ENCODE measurements around the gene TPST2. TPM values are rescaled to one million over a fixed set of nuclear protein-coding genes. Genes with fewer than 3 reads are reported as not detected.

TPST2 gene
- total and polyA plus RNA-seq, 10 of the 15 experiments (the other 5 are each of a cell fraction or from before 2014, with no cell fraction given): 6.3 to 33.7 (median 28.4) TPM

DNA sequence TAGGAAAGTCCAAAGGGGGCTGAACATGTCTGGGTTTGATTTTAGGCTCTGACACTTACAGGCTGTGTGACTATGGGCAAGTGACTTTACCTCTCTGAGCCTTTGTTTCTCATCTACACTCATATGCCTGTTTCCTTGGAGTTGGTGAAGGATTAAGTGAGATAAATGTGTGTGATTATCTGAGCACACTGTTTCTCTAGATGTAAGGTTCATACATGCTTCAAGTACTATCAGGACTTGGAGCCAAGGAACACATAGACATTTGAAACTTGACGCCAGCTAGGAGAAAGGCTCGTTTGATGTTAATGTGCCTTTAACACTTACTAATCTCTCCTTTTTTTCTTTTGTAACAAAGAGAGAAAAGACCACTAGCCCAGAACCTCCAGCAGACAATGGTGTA, 18.2 kb upstream of the TPST2 start (continued):
- no peak for TF ChIP-seq ZNF384 (IDR thresholded peaks at IDR 0.05; ENCODE audit: borderline replicate concordance, low read depth, low read length)
- TF ChIP-seq HDGF (IDR thresholded peaks at IDR 0.05): no peak

DNA sequence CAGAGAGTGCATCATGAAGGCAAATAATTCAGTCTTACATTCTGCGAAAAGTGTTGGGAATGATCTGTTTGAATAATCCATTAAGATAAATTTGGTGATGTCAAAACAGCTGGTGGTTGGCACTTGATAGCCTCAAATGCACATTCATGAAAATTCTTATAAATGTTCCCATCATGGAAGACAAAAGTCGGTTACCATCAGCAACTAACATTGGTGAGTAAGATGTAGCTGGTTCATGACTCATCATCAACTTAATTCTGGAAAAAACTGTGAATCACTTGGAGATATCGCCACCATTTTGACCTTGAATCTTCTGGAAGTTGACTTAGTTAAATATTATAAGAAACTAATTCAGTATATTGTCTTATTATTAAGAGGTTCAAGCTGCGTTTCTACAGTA, 16.7 kb upstream of the TPST2 start:
- ChIA-PET RAD21 (ENCODE audit: unreplicated experiment) (interaction anchor here (0.6 to 1.1 kb wide), 2 partner anchors 16 to 117 kb away, joined by 3 to 4 read pairs; no protein-coding TSS in a partner anchor), SMC1A (ENCODE audit: uncharacterized antibody, unreplicated experiment) (interaction anchor here (1.5 kb wide), 2 partner anchors 10 to 13 kb away, joined by 5 to 6 read pairs; no protein-coding TSS in a partner anchor), CTCF (interaction anchor here (1.3 to 1.7 kb wide), 3 partner anchors 9 to 17 kb away, joined by 3 to 8 read pairs (median 6); no protein-coding TSS in a partner anchor), POLR2A (interaction anchor here (0.5 to 5.7 kb wide), 4 partner anchors 11 to 57 kb away, joined by 3 to 62 read pairs (median 4); partner anchors contain the start of genes CRYBB1 and TPST2)
- Histone ChIP-seq H3K27ac (ENCODE audit: control insufficient read depth, insufficient read depth) (no peak overlapping the region), H2AFZ (ENCODE audit: control insufficient read depth, low read depth, low read length) (no peak overlapping the region), H3K27me3 (replicated peaks in 1 of 2; ENCODE audit: control insufficient read depth in 2 of 2, insufficient read depth in 2 of 2, low read length in 1 of 2) (no peaks in the 10 kb centered on the region), H3K4me2 (ENCODE audit: control insufficient read depth, insufficient read depth) (no peak overlapping the region), H3K4me1 (ENCODE audit: control insufficient read depth, insufficient read depth, low read length) (peaks cover 20% of the 10 kb centered on the region), H3K79me2 (ENCODE audit: control insufficient read depth, insufficient read depth, low read length) (no peaks in the 10 kb centered on the region), H3K4me3 (no peak overlapping the region), H3K36me3 (ENCODE audit: control insufficient read depth in 2 of 2, insufficient read depth in 2 of 2, low read length in 1 of 2) (no peaks in the 10 kb centered on the region), H4K20me1 (ENCODE audit: control insufficient read depth, insufficient read depth) (no peaks in the 10 kb centered on the region), H3K9me3 (replicated peaks; ENCODE audit: control insufficient read depth, insufficient read depth, low read length) (no peaks in the 10 kb centered on the region), H3K9ac (ENCODE audit: control insufficient read depth, insufficient read depth, low read length) (no peak overlapping the region)
- DNase-seq (ENCODE audit: low read depth, low spot score): no peak
- no peak for TF ChIP-seq RUNX3 (IDR thresholded peaks at IDR 0.05; ENCODE audit: low read length)
- no peak for TF ChIP-seq NFXL1 (IDR thresholded peaks at IDR 0.05; ENCODE audit: borderline replicate concordance)
- no TSS peak for BruUV-seq (replicated peaks)
- intact Hi-C loops (cut with micrococcal nuclease; ENCODE audit: unreplicated experiment) (no loop called here), in situ Hi-C loops (cut with MboI) (no loop called here)
- 92% methylated on average over 4 of the region's 4 CpGs for WGBS (ENCODE audit: insufficient coverage, insufficient replicate concordance, low lambda C conversion rate, missing lambda C conversion rate)
- FAIRE-seq: no peak
- no peak for ATAC-seq

DNA sequence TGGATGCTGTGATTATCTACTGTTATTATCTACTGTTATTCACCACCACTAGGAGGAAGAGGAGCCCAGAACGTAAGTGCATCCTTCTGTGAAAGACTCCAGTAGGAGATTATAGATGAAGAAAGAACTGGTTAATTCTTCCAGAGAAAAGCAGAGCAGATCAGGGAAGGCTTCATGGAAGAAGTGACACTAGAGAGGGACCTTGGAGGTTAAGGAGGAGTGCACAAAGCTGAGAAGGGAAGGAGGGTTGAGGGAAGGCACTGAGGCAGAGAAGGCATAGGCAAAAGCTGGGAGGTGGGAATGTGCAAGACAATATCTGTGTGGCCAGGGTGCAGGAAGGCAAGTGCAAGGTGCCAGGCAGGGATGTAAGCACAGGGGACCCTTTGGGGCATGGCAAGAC, 14.4 kb upstream of the TPST2 start:
- no peak for FAIRE-seq
- Histone ChIP-seq H3K4me2 (ENCODE audit: control insufficient read depth, insufficient read depth) (no peak overlapping the region), H3K27me3 (replicated peaks in 1 of 2; ENCODE audit: control insufficient read depth in 2 of 2, insufficient read depth in 2 of 2, low read length in 1 of 2) (no peaks in the 10 kb centered on the region), H3K27ac (ENCODE audit: control insufficient read depth, insufficient read depth) (no peak overlapping the region), H4K20me1 (ENCODE audit: control insufficient read depth, insufficient read depth) (no peaks in the 10 kb centered on the region), H3K36me3 (ENCODE audit: control insufficient read depth in 2 of 2, insufficient read depth in 2 of 2, low read length in 1 of 2) (no peaks in the 10 kb centered on the region), H3K4me3 (no peak overlapping the region), H3K4me1 (ENCODE audit: control insufficient read depth, insufficient read depth, low read length) (peaks cover under 1% of the 10 kb centered on the region; the same call in 1 of the 2 replicates), H3K9ac (ENCODE audit: control insufficient read depth, insufficient read depth, low read length) (no peak overlapping the region), H2AFZ (ENCODE audit: control insufficient read depth, low read depth, low read length) (no peak overlapping the region), H3K9me3 (replicated peaks; ENCODE audit: control insufficient read depth, insufficient read depth, low read length) (no peaks in the 10 kb centered on the region), H3K79me2 (ENCODE audit: control insufficient read depth, insufficient read depth, low read length) (no peaks in the 10 kb centered on the region)
- BruUV-seq (replicated peaks): no TSS peak
- ATAC-seq: no peak
- DNase-seq (ENCODE audit: low read depth, low spot score): no peak
- CTCF ChIA-PET: interaction anchor here (0.5 kb wide), 1 partner anchor 63 kb away, joined by 3 read pairs; no protein-coding TSS in a partner anchor
- in situ Hi-C loops (cut with MboI) (no loop called here), intact Hi-C loops (cut with micrococcal nuclease; ENCODE audit: unreplicated experiment) (no loop called here)
- SMC1A ChIA-PET (ENCODE audit: uncharacterized antibody, unreplicated experiment): no interaction called here
- POLR2A ChIA-PET: no interaction called here
- 100% methylated on average over 1 of the region's 1 CpG for WGBS (ENCODE audit: insufficient coverage, insufficient replicate concordance, low lambda C conversion rate, missing lambda C conversion rate)
- RAD21 ChIA-PET (ENCODE audit: unreplicated experiment): no interaction called here
- TF ChIP-seq, protein P1, sequence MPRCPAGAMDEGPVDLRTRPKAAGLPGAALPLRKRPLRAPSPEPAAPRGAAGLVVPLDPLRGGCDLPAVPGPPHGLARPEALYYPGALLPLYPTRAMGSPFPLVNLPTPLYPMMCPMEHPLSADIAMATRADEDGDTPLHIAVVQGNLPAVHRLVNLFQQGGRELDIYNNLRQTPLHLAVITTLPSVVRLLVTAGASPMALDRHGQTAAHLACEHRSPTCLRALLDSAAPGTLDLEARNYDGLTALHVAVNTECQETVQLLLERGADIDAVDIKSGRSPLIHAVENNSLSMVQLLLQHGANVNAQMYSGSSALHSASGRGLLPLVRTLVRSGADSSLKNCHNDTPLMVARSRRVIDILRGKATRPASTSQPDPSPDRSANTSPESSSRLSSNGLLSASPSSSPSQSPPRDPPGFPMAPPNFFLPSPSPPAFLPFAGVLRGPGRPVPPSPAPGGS (IDR thresholded peaks at IDR 0.05; ENCODE audit: borderline replicate concordance, insufficient read depth, low read depth, low read length, poor library complexity, severe bottlenecking): no peak
- TF ChIP-seq ZNF622 (IDR thresholded peaks at IDR 0.05) (no peak), FOS (IDR thresholded peaks at IDR 0.05; ENCODE audit: borderline replicate concordance, extremely low read depth, insufficient read length) (no peak), RCOR1 (conservative IDR thresholded peaks at IDR 0.05; ENCODE audit: low read depth, low read length) (no peak), KLF5 (IDR thresholded peaks at IDR 0.05; ENCODE audit: partially characterized antibody) (no peak), MXI1 (IDR thresholded peaks at IDR 0.05; ENCODE audit: low read depth, low read length) (no peak), HCFC1 (IDR thresholded peaks at IDR 0.05; ENCODE audit: low read length) (no peak), JUNB (IDR thresholded peaks at IDR 0.05) (no peak), GATAD2B (conservative IDR thresholded peaks at IDR 0.05; ENCODE audit: low read depth) (no peak), CHD2 (IDR thresholded peaks at IDR 0.05; ENCODE audit: borderline replicate concordance, low read depth, low read length) (no peak), SP1 (IDR thresholded peaks at IDR 0.05; ENCODE audit: low read depth, low read length) (no peak), PML (IDR thresholded peaks at IDR 0.05; ENCODE audit: low read length) (no peak), POLR2A (IDR thresholded peaks at IDR 0.05; ENCODE audit: low read depth, low read length) (no peak)
- TF ChIP-seq, protein P2, sequence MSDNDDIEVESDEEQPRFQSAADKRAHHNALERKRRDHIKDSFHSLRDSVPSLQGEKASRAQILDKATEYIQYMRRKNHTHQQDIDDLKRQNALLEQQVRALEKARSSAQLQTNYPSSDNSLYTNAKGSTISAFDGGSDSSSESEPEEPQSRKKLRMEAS (IDR thresholded peaks at IDR 0.05; ENCODE audit: low read depth, low read length): no peak
